Upper lobe of right lung (tissue), 1 donor: ENCODE results near the gene TTC8. TPM values are rescaled to one million over a fixed set of nuclear protein-coding genes. Genes with fewer than 3 reads are reported as not detected.

ENCODE experiments used
- ATAC-seq: fragments of 200-7000 bp; cut with Tn5 transposase; one replicate; pipeline ENCODE4 v1.9.1; 2020; ENCODE audit warnings: mild to moderate bottlenecking, moderate library complexity
- DNase-seq: peaks from one replicate; pipeline ENCODE4 v3.0.0-alpha.2; 2020
- H3K27ac ChIP-seq: fragments of 200-600 bp; one replicate; pipeline ENCODE4 v1.8.0; 2022
- H3K27me3 ChIP-seq: fragments of 200-600 bp; one replicate; pipeline ENCODE4 v1.8.0; 2022; ENCODE audit warnings: mild to moderate bottlenecking
- H3K36me3 ChIP-seq: fragments of 200-600 bp; one replicate; pipeline ENCODE4 v1.8.0; 2022
- H3K4me1 ChIP-seq: fragments of 200-600 bp; one replicate; pipeline ENCODE4 v1.8.0; 2022
- H3K4me3 ChIP-seq: fragments of 200-600 bp; one replicate; pipeline ENCODE4 v1.8.0; 2022; ENCODE audit warnings: mild to moderate bottlenecking
- H3K9me3 ChIP-seq: fragments of 200-600 bp; one replicate; pipeline ENCODE4 v1.8.0; 2022
- intact Hi-C: fragments of 100-400 bp; cut with DNase I; formaldehyde crosslinking; loops from one replicate; pipeline ENCODE4 v1.11.0; 2022
- total RNA-seq: library from RNA; stranded (reverse); fragmentation: NEBNext Ultra II Directional; extraction: Animal tissue kit (Norgen Biotek cat#: 25700); gene quantifications from one replicate; pipeline ENCODE4 v1.2.1, GENCODE V29; 2021
- TF ChIP-seq, protein P1 (sequence below): fragments of 200-600 bp; IDR thresholded peaks from one replicate; pipeline ENCODE4 v1.8.0; 2022; ENCODE audit warnings: antibody characterized with exemption
- donor health status: DM: no; HTN: yes; CAD: no; lungs with severe emphysema.

The TTC8 gene
- total RNA-seq, 1 donor from 2014 or later, result 11.5 TPM

DNA sequence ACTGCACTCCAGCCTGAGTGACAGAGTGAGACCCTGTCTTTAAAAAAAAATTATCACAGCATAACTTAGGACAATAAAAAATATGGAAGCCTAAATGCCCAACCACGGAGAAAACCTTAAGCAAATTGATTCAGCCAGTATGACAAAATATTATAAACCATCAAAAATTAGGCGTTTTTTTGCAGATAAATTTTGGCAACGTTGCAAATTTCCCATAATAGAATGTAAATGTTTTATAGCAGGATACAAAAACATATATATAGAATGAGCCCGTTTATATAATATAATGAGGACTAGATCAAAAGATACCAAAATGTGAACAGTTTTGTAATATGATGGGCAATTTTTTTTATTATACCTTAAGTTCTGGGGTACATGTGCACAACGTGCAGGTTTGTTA, 24.9 kb upstream of the TTC8 start:
- Histone ChIP-seq H3K27ac (no peak overlapping the region), H3K27me3 (peaks cover 3% of the 10 kb centered on the region), H3K9me3 (no peaks in the 10 kb centered on the region), H3K36me3 (no peaks in the 10 kb centered on the region), H3K4me3 (no peak overlapping the region), H3K4me1 (no peaks in the 10 kb centered on the region)
- TF ChIP-seq, protein P1, sequence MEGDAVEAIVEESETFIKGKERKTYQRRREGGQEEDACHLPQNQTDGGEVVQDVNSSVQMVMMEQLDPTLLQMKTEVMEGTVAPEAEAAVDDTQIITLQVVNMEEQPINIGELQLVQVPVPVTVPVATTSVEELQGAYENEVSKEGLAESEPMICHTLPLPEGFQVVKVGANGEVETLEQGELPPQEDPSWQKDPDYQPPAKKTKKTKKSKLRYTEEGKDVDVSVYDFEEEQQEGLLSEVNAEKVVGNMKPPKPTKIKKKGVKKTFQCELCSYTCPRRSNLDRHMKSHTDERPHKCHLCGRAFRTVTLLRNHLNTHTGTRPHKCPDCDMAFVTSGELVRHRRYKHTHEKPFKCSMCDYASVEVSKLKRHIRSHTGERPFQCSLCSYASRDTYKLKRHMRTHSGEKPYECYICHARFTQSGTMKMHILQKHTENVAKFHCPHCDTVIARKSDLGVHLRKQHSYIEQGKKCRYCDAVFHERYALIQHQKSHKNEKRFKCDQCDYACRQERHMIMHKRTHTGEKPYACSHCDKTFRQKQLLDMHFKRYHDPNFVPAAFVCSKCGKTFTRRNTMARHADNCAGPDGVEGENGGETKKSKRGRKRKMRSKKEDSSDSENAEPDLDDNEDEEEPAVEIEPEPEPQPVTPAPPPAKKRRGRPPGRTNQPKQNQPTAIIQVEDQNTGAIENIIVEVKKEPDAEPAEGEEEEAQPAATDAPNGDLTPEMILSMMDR, result no peak
- no peak for DNase-seq
- no peak for ATAC-seq
- intact Hi-C loops, result no loop called here

DNA sequence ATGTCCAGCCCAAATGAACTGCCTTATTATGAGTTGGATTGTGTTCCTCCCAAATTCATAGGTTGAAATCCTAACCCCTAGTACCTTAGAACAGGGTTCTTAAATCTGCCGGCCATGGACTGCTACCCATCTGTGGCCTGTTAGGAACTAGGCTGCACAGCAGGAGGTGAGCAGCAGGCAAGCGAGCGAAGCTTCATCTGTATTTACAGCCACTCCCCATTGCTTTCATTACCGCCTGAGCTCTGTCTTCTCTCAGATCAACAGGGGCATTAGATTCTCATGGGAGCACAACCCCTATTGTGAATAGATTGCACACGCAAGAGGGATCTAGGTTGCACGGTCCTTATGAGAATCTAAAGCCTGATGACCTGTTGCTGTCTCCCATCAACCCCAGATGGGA, 21.9 kb upstream of the TTC8 start:
- no peak for DNase-seq

DNA sequence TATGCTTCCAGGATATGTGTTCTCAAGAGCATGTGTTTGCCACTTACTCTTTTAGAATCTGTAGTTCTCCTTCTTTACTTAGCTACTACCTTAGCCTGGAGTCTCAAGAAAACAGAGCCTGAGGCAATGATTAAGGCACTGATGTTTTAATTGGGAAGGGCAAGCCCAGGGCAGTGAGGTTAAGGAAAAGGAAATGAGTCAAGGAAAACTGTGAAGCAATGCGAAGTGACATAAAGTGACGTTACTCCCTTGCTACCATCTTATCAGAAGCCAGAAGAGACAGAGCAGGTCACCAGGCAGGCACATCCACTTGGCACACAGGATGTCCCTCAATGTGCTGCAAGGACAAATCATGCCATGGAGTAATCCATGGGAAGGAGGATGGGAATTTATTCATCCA, 20.4 kb upstream of the TTC8 start:
- Histone ChIP-seq H3K4me3 (no peak overlapping the region), H3K4me1 (no peaks in the 10 kb centered on the region), H3K9me3 (no peaks in the 10 kb centered on the region), H3K27me3 (peaks cover 3% of the 10 kb centered on the region), H3K36me3 (no peaks in the 10 kb centered on the region), H3K27ac (no peak overlapping the region)
- ATAC-seq (no peak), DNase-seq (no peak)
- intact Hi-C loops, result no loop called here
- TF ChIP-seq, protein P1, result no peak

More for the DNA sequence above, 21.9 kb upstream of the TTC8 start:
- H3K4me3 ChIP-seq, result no peak overlapping the region
- no peaks in the 10 kb centered on the region for H3K4me1 ChIP-seq
- H3K27ac ChIP-seq, result no peak overlapping the region
- TF ChIP-seq, protein P1, result no peak
- ATAC-seq, result no peak
- intact Hi-C loops, result no loop called here
- H3K27me3 ChIP-seq, result peaks cover 3% of the 10 kb centered on the region
- H3K36me3 ChIP-seq, result no peaks in the 10 kb centered on the region
- H3K9me3 ChIP-seq, result no peaks in the 10 kb centered on the region

DNA sequence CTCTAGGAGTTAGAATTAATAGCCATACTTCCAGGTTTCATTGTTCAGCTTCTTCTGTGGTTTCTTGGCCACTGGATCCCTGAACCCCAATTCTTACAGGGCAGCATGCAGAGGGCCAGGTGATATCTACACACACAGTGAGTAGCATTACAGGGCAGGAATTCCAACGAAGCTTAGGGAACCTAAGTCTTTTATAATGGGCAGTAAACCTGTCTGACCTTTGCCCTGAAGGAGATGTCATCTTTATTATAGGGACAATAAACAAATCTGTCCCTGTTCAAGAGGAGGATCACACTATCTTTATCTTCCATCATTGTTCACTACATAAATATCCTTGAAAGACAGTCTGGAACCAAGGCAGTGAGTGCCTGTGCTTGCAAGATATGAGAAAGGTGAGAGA, 20.0 kb upstream of the TTC8 start:
- no peak for ATAC-seq
- Histone ChIP-seq H3K36me3 (no peaks in the 10 kb centered on the region), H3K27me3 (peaks cover 3% of the 10 kb centered on the region), H3K9me3 (no peaks in the 10 kb centered on the region), H3K4me1 (no peaks in the 10 kb centered on the region), H3K4me3 (no peak overlapping the region), H3K27ac (no peak overlapping the region)
- TF ChIP-seq, protein P1, result no peak
- DNase-seq, result no peak
- intact Hi-C loops, result no loop called here

DNA sequence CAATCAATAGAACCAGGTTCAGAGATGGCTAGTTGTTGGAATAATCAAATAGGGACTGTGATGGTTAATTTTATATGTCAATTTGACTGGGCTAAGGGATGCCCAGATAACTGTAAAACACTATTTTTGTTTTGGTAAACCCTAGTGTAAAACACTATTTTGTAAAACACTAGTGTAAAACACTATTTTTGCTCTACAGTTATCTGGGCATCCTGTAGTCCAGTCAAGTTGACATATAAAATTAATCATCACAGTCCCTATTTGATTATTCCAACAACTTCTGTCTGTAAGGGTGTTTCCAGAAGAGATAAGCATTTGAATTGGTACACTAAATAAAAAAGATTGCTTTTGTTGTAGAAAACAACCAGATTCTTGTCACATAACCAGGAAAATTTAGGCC, 16.1 kb upstream of the TTC8 start:
- no peak overlapping the region for H3K27ac ChIP-seq
- H3K9me3 ChIP-seq, result no peaks in the 10 kb centered on the region
- H3K27me3 ChIP-seq, result peaks cover 3% of the 10 kb centered on the region
- intact Hi-C loops, result no loop called here
- ATAC-seq (no peak), DNase-seq (no peak)
- H3K36me3 ChIP-seq, result no peaks in the 10 kb centered on the region
- H3K4me1 ChIP-seq, result no peaks in the 10 kb centered on the region
- no peak overlapping the region for H3K4me3 ChIP-seq
- TF ChIP-seq, protein P1, result no peak

DNA sequence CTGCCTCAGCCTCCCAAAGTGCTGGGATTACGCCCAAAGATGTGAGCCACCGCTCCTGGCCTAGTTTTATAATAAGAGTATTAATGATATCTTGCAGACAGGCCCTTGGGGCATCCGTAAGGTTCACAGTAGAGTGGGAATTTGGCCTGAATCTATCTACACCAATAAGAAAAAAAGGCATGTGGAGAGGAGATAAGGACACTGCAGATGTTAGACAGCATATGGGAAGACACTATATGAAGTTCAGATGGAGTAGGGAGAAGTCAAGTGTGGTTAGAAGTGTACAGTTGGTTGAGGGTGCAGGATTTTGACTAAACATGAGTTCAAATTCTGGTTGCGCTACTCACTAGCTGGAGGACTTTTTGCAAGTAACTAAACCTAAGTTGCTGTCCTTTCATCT, 8.5 kb upstream of the TTC8 start:
- Histone ChIP-seq H3K4me1 (no peaks in the 10 kb centered on the region), H3K4me3 (no peak overlapping the region), H3K9me3 (no peaks in the 10 kb centered on the region), H3K27me3 (no peaks in the 10 kb centered on the region), H3K27ac (no peak overlapping the region), H3K36me3 (no peaks in the 10 kb centered on the region)
- intact Hi-C loops, result no loop called here
- DNase-seq, result no peak
- TF ChIP-seq, protein P1, result no peak
- ATAC-seq, result no peak
